Stimulated activated CD8-positive, alpha-beta memory T cell treated with anti-CD3 and anti-CD28 coated beads, Interleukin-4, amount 100 ng/mL, for 4 hours (primary cell): ENCODE results near the gene SDSL.

Source experiments
- DNase-seq, 2 donors: peaks; one replicate each; pipeline ENCODE4 v3.0.0-alpha.2; 2020; ENCODE audit warnings: low read depth in 2 of 2, low spot score in 1 of 2

The SDSL gene, protein sequence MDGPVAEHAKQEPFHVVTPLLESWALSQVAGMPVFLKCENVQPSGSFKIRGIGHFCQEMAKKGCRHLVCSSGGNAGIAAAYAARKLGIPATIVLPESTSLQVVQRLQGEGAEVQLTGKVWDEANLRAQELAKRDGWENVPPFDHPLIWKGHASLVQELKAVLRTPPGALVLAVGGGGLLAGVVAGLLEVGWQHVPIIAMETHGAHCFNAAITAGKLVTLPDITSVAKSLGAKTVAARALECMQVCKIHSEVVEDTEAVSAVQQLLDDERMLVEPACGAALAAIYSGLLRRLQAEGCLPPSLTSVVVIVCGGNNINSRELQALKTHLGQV

DNA sequence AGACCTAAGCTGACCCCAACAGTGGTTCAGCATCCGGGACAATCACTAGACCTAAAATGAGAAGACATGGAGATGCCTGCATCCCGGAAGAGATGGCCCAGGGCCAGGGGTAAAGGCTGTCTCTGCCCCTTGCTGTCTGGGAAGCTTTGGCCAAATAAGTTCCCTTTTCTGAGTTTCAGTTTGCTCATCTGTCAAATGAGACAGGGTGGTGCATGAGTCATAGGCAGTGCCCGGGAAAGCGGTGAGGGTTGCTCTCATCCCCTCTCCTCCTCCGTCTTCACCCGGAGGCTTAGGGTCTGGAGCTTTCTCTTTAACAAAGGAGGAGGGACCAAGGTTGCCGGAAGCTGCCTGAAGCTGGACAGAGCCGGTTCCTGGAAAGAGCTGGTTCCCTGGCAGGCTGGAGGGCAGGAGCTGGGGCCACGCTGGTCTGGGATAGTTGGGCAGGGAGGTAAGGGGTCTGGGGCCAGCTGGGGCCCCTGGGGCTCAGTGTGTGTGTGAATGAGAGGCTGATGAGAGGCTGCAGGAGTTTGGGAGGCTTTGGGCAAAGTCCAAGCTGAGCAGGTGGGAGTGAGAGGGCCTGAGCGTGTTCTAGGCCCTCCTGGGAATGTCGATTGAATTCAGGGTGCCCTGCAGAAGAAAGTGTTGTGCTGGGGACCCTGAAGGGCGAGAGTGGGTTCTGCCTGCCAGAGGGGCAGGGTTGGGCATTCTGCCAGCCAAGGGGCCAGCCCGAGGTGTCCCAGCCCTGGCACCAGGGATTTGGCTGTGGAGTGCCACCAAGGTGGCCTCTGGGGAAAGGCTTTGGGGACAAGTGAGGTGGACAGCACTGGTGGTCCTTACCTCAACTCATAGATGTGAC is at the start of gene SDSL:
TSS of gene SDSL (plus strand) at position 351 of the 856 bp plus-strand sequence. CDS start 5,603 bp downstream, outside the sequence.
- DNase-seq, result no peak

DNA sequence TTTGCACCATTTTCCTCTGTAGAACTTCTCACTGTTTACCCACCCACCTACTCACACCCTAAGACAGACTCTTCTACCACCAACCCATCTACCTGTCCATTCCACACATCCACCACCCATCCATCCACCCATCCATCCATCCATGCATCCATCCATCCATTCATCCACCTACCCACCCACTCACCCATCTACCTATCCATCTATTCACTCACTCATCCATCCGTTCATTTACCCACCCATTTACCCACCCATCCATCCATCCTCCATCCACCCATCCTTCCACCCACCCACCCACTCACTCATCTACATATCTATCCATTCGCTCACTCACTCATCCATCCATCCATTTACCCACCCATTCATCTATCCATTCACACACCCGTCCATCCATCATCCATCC is 48.7 kb upstream of the SDSL start:
- no peak for DNase-seq

DNA sequence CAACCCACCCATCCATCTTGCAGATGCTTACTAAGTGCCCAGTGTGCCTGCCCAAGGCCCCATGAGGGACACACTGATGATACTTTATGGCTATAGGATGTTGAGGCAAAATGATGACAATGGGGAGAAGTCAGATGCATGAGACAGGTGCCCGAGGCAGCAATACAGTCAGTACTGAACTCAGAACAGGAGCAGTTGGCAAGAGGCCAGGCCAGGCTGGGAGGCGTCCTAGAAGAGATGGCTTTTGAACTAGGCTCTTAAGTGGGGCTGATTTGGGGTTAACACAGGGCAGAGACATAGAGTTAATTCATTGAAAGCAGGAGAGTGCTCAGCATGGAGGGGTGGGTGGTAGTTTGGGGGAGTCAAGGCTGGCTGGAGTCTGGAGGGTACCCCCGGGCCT is 48.2 kb upstream of the SDSL start:
- DNase-seq, result no peak

DNA sequence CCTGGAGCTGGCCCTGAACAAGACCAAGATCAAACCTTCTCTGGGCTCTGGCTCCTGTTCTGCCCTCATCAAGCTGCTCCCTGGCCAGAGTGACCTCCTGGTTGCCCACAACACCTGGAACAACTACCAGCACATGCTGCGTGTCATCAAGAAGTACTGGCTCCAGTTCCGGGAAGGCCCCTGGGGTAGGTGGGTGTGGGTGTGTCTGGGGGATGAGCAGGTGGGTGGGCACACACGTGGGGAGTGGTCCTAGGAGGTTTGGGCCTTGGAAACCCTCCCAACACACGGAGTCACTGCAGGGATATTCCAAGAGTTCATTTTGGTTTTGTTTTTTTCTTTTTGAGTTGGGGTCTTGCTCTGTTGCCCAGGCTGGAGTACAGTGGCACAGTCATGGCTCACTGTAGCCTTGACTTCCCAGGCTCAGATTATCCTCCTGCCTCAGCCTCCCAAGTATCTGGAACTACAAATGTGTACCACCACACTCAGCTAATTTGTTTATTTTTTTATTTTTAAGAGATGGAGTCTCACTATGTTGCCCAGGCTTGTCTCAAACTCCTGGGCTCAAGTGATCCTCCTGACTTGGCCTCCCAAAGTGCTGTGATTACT is 47.3 kb upstream of the SDSL start:
- no peak for DNase-seq

DNA sequence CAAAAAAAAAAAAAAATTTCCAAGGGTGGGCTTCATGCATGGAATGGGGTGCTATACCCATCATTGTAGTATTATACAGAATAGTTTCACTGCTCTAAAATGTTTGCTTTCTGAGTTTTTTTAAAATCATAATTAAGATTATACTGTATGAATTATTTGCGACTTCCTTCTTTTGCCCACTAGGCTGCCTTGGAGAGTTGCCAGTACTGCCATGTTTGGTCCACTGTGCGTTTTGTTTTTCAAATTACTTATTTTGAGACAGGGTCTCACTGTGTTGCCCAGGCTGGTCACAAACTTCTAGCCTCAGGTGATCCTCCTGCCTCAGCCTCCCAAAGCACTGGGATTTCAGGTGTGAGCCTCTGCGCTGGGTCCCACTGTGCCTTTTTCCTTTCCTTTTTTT is 43.9 kb upstream of the SDSL start:
- DNase-seq, result no peak

DNA sequence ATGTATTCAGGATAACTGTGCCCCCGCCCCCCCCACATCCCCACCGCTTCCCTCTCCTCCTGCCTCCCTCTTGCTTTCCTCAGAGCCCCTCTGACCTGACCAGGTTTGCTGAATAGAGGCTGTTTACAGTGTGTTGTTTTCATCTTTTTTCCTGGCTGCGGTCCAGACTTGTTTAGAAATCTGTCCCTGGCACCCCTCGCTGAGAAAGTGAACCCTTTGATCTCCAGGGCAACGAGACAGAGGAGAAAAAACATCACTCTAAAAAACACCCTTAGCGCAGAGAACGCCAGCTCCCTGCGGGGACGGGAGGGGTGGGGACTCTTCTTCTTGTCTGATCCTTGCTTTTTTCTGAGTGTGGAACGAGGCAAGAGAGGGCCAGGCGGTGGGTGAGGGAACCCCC is 41.0 kb upstream of the SDSL start:
- DNase-seq, result no peak

DNA sequence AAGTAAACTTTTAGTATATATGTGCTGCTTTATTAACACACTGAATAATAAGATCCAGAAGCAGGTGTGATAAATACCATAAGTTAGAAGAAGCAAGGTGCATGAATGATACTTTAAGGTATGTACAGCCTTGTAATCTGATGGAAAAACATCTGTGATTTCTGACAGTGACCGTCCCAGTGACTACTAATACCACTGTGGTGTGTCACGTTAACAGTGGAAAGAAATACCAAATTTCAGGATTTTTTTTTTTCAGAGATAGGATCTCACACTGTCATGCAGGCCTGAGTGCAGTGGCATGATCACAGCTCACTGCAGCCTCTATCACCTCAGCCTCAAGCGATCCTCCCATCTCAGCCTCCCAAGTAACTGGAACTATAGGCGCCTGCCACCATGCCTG is 40.0 kb upstream of the SDSL start:
- DNase-seq, result no peak

DNA sequence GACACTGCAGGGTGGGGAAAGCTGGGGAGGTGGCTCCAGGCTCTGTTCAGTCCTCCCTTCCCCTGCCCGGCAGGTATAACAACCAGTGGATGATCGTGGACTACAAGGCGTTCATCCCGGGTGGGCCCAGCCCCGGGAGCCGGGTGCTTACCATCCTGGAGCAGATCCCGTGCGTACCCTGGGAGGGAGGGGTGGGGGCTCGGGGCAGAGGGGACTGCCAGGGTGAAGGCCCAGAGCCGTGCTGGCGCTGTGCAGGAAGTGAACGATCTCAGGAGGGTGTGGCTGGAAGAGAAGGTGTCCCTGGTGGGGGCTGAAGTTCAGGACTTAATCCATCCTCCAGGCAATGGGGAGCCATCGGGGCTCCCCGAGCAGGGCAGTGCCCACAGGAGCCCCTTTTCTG is 37.4 kb upstream of the SDSL start:
- DNase-seq, result no peak

DNA sequence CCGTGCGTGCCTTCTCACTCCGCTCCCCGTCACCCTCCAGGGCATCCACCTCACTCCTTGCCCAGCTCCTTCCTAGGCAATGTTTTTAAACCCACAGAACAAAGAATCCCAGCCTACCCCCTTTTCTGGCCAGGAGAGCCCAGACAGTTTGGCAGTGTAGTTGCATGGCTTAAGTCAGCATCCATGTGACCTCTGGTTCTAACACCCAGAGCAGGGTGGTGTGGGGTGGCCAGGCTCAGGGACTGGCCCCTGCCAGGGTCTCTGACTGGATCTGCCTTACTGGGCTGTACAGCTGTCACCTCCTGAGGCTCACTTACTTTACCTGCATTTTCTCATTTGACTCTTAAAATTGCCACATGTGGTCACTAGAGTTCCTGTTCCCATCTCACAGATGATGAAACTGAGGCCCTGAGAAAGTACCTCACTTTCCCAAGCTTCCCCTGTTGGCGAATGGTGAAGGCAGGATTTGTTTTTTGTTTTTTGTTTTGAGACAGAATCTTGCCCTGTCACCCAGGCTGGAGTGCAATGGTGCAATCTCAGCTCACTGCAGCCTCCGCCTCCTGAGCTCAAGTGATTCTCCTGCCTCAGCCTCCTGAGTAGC is 36.8 kb upstream of the SDSL start:
- DNase-seq, result no peak

DNA sequence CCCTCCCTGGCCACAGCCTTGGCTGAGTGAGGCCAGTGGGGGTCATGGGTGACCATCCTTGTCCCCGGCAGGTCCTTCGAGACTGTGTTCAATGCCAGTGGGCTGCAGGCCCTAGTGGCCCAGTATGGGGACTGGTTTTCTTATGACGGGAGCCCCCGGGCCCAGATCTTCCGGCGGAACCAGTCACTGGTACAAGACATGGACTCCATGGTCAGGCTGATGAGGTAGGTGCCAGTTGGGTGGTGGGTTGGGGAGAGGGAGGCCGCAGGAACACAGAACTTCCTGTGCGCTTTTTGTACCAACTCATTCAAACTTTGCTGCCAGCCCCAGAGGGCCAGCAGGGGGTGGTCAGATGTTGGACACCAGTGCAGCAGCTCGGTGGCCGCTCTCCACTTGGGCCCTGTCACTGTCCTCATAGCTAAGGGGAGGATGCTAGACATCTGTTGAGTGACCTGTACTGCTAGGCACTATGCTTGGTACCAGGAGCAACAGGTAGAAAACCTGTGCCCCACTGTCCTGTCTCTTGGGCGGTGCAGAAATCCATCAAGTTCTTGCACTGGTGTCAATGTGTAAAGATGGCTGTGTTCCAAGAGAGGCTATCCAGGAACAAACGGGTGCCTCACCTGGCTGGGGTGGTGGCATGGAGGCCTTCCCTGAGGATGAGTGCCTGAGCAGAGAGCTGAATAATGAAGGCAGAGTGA is 35.2 kb upstream of the SDSL start:
- DNase-seq, result no peak

DNA sequence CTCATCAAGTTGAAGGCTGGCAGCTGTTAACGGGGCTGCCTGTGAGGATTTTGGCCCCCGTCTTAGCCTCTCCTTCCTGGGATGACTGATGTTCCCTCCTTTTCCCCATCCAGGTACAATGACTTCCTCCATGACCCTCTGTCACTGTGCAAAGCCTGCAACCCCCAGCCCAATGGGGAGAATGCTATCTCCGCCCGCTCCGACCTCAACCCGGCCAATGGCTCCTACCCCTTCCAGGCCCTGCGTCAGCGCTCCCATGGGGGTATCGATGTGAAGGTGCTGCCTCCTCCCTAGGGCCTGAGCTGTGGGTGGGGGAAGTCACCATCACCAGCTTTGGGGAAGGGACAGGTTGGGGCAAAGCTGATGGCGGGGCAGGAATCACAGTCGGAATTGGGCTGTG is 34.5 kb upstream of the SDSL start:
- no peak for DNase-seq

DNA sequence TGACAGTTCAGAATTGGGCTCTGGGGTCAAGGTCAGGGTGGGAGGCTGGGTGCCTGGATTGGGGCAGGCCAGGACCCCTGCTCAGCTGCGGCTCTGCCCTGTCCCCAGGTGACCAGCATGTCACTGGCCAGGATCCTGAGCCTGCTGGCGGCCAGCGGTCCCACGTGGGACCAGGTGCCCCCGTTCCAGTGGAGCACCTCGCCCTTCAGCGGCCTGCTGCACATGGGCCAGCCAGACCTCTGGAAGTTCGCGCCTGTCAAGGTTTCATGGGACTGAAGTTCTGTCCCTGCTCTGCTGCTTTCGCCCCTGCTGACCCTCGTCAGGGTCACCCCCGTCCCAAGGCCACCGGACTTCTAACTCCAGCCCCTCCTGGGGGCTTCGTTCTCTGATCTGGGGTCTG is 33.8 kb upstream of the SDSL start:
- no peak for DNase-seq

DNA sequence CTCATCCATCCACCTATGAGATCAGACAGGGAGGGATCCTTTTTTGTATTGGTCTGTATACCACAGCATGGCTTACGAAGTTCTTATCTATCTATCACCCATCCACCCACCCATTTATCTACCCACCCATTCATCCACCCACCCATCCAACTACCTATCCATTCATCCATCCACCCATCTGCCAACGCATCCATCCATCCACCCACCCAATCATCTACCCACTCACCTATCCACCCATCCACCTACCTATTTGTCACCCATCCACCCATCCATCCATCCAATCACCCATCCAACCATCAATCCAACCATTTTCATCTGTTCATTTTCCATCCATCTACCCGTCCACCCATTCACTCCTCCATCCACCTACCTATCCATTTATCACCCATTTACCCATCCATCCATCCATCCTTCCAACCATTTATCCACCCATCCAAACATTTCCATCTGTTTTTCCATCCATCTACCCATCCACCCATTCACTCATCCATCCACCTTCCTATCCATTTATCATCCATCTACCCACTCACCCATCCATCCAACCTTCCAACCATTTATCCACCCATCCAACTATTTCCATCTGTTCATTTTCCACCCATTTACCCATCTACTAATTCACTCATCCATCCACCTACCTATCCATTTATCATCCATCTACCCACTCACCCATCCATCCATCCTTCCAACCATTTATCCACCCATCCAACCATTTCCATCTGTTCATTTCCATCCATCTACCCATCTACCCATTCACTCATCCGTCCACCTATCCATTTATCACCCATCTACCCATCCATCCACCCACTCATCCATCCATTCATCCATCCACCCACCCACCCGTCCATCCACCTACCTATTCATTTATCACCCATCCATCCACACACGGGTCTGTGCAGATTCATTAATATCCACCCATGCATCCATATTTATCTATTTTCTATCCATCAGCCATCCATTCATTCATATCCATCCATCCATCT is 31.8 kb upstream of the SDSL start:
- DNase-seq, result no peak

DNA sequence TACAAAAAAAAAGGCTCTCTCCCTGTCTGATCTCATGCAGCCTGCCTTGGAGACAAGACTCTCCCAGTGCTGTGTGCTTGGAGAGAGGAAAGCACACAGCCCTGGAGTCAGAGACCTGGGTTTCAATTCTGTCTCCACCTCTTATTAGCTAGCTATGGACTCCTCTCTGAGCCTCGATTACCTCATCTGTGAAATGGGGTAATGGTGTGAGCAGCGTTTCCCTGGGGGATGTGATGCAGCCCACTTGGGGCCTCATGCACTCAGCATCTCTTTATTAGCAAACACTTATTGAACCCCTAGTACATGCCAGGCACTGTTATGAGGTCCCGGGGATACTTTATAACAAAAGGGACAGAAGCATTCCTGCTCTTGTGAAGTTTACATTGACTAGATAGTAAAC is 31.0 kb upstream of the SDSL start:
- DNase-seq, result no peak

DNA sequence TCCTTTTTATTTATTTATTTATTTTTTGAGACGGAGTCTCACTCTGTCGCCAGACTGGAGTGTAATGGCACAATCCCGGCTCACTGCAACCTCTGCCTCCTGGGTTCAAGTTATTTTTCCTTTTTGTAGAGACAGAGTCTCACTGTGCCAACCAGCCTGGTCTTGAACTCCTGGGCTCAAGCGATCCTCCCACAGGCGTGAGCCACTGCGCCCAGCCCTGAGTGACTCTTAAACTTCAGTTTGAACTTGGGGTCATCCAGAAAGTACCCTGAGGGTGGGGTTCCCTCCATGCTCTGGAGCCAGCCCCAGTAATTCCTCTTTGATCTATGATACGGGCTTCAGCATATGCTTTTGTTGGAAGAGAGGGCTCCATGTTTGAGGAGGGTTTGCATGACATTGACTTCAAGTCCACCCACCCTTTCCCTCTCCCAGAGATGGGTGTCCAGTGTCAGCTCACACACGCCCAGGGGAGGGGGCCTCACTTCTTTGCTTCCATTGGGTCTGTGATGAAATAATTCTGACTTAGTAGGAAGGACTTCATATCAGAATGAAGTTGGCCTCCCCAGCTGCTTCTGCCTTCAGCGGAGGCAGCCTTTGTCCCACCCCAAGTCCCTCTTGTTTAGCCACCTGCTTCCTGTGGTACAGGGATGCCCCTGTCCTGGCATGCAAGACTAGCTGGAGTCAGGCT is 30.4 kb upstream of the SDSL start:
- no peak for DNase-seq

DNA sequence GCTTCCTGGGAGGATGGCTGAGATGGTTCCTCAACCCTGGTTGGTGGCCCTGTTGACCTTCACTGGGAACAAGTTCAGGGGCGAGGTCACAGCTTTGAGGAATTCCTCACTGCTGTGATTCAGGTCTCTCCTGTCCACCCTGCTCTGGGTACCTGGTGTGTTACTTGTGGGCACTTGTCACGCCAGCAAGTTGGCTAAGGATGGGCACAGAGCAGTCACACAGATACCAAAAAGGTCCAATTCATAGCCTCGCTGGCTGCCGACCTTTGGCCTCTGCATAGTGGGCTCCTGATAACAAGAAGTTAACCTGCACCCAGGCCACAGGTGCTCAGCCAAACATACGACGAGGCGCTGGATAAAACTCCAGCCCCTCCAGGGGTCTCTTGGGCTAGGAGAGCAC is 29.7 kb upstream of the SDSL start:
- DNase-seq, result no peak

DNA sequence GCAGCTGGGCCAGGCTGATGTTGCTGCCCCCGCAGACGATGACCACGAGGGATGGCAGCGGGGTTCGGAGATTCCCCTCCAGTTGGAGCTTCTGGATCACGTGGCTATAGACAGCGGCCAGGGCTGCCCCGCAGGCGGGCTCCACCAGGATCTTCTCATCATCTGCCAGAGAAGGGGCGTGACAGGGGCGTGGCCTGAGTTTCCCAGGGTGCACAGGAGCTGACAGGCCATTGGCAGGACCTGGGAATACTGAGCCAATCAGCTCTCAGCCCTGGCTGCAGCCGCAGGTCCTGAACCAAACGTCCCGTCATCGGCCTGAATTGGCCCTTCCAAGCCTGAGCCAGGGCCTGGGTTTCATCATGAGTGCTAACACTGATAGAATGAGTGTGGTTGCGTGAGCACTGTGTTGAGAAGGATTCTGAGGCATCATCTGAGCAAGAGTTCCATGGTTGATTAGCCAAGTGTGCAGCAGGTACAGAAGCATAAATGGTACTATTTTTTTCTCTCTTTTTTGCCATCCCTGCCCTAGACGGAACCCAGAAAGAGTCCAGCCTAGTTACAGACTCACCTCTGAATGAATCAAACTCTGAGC is 29.1 kb upstream of the SDSL start:
- no peak for DNase-seq

DNA sequence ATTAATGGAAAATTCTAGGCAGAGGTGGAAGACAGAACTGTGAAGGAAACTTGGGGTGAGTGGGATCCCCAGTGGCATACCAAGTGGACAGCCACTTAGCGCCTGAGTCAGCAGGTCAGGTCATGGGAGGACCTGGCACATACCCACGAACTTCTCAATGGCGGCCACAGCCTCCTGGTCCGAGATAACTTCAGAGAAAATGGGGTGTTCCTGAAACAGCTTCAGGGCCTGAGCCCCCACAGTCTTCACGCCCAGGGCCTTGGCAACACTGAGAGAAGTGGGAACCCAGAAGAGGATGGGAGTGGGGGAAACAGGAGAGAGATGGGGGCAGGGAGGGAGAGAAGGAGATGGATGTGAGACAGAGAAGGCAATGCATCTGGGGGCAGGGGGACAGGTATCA is 28.4 kb upstream of the SDSL start:
- no peak for DNase-seq

DNA sequence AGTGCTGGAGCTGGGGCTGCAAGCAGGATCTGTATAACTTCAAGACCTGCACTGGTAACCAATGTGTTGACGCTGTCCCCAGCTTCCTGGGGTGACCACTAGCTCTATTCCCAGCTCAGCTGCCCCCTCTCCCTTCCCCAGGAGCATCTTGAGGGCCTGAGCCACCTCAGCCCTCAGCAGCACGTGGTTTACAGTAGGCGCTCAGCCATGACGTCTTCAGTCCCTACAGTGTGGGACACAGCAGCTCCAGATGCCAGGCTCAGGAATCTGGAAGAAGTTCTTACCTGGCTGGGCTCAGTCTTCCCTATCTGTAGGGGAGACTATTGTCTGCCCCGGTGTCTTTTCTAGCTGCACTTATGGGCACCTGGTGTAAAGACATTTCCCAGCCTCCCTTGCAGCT is 27.1 kb upstream of the SDSL start:
- DNase-seq, result no peak
